GM12878 (cell line): Measurements from ENCODE around the gene HEPHL1. TPM values are rescaled to one million over a fixed set of nuclear protein-coding genes. Genes with fewer than 3 reads are reported as not detected.

ENCODE experiments used
- ATAC-seq: fragments of 200-7000 bp; cut with Tn5 transposase; 3 replicates; pipeline ENCODE4 v1.9.1; 2020; ENCODE audit warnings: mild to moderate bottlenecking, moderate library complexity
- BruUV-seq: library from RNA; stranded (reverse); fragments of 400-500 nt; replicated peaks from 2 replicates; lab custom pipeline; 2021; lab: Mats Ljungman, UMichigan
- CTCF ChIA-PET: fragments of 300-600 bp; sonication (Branson Sonifier 250); formaldehyde crosslinking; extraction: SDS; loops from one replicate; lab custom pipeline; 2021; ENCODE audit warnings: inconsistent platforms; lab: Yijun Ruan, JAX
- POLR2A ChIA-PET: fragments of 350-600 bp; formaldehyde crosslinking; extraction: SDS; loops from one replicate; lab custom pipeline; 2021; ENCODE audit warnings: inconsistent platforms; lab: Charles Lee
- RAD21 ChIA-PET: fragments of 300-600 bp; sonication (Branson Sonifier 250); formaldehyde crosslinking; loops from one replicate; lab custom pipeline; 2023; ENCODE audit warnings: antibody characterized with exemption; ENCODE audit not compliant: unreplicated experiment; lab: Charles Lee
- SMC1A ChIA-PET: fragments of 300-600 bp; sonication (Branson Sonifier 250); formaldehyde crosslinking; loops from one replicate; lab custom pipeline; 2023; ENCODE audit not compliant: unreplicated experiment, uncharacterized antibody; lab: Charles Lee
- DNase-seq: peaks from one replicate; pipeline ENCODE4 v3.0.0-alpha.2; 2011; ENCODE audit warnings: low read depth, low spot score
- FAIRE-seq: peaks from 3 replicates; lab custom pipeline; 2011; peaks lifted over from hg19 to GRCh38; lab: Jason Lieb, UNC
- H2AFZ ChIP-seq: 2 replicates; pipeline ENCODE4 v1.6.0; 2011; ENCODE audit warnings: low read depth, low read length, control low read depth; ENCODE audit not compliant: control insufficient read depth
- H3K27ac ChIP-seq: 2 replicates; pipeline ENCODE4 v1.5.1; 2011; ENCODE audit warnings: control low read depth; ENCODE audit not compliant: control insufficient read depth, insufficient read depth
- H3K27me3 ChIP-seq, 2 experiments: replicated peaks in 1 of 2; 2 replicates each; pipeline versions ENCODE4 v1.6.0 to v1.6.1; 2011; ENCODE audit warnings: low read length in 1 of 2; ENCODE audit not compliant: control insufficient read depth in 2 of 2, insufficient read depth in 2 of 2
- H3K36me3 ChIP-seq, 2 experiments: 2 replicates each; pipeline ENCODE4 v1.5.1; 2011; ENCODE audit warnings: low read length in 1 of 2; ENCODE audit not compliant: control insufficient read depth in 2 of 2, insufficient read depth in 2 of 2
- H3K4me1 ChIP-seq: 2 replicates; pipeline ENCODE4 v1.6.1; 2011; ENCODE audit warnings: mild to moderate bottlenecking, low read length, moderate library complexity, mixed read lengths; ENCODE audit not compliant: control insufficient read depth, insufficient read depth
- H3K4me2 ChIP-seq: 2 replicates; pipeline ENCODE4 v1.6.0; 2011; ENCODE audit warnings: control low read depth; ENCODE audit not compliant: control insufficient read depth, insufficient read depth
- H3K4me3 ChIP-seq: fragments of 200-600 bp; sonication (generic); 2 replicates; pipeline ENCODE4 v1.5.1; 2016
- H3K79me2 ChIP-seq: 2 replicates; pipeline ENCODE4 v1.6.0; 2011; ENCODE audit warnings: low read length; ENCODE audit not compliant: control insufficient read depth, insufficient read depth
- H3K9ac ChIP-seq: 2 replicates; pipeline ENCODE4 v1.8.0; 2011; ENCODE audit warnings: low read length, control low read depth, mixed read lengths; ENCODE audit not compliant: control insufficient read depth, insufficient read depth
- H3K9me3 ChIP-seq: replicated peaks from 3 replicates; pipeline ENCODE4 v1.5.1; 2011; ENCODE audit warnings: mild to moderate bottlenecking, low read length; ENCODE audit not compliant: control insufficient read depth, insufficient read depth
- H4K20me1 ChIP-seq: 2 replicates; pipeline ENCODE4 v1.6.0; 2011; ENCODE audit not compliant: control insufficient read depth, insufficient read depth
- HCFC1 ChIP-seq: fragments of 150-350 bp; IDR thresholded peaks from 2 replicates; pipeline ENCODE4 v1.6.1; 2014; ENCODE audit warnings: low read length
- HDAC6 ChIP-seq: fragments of 200-600 bp; sonication (generic); IDR thresholded peaks from one replicate; pipeline ENCODE4 v1.8.0; 2017; ENCODE audit warnings: antibody characterized with exemption; ENCODE audit not compliant: unreplicated experiment
- NFYA ChIP-seq: IDR thresholded peaks from 2 replicates; pipeline ENCODE4 v1.6.1; 2011; ENCODE audit warnings: low read depth, mild to moderate bottlenecking, low read length, improper control_type of control experiment, borderline replicate concordance
- RAD21 ChIP-seq: IDR thresholded peaks from 2 replicates; pipeline ENCODE4 v1.6.1; 2011; ENCODE audit warnings: mild to moderate bottlenecking, low read depth, low read length, moderate library complexity; ENCODE audit not compliant: insufficient read depth
- RELA ChIP-seq: fragments of 450-650 bp; IDR thresholded peaks from 2 replicates; pipeline ENCODE4 v1.8.0; 2014; ENCODE audit warnings: borderline replicate concordance; ENCODE audit not compliant: partially characterized antibody
- SREBF1 ChIP-seq: IDR thresholded peaks from 2 replicates; pipeline ENCODE4 v1.6.1; 2012; ENCODE audit warnings: mild to moderate bottlenecking, low read length
- TCF12 ChIP-seq: IDR thresholded peaks from 2 replicates; pipeline ENCODE4 v1.6.1; 2011; ENCODE audit warnings: low read depth, mild to moderate bottlenecking, low read length
- ZSCAN29 ChIP-seq: fragments of 450-650 bp; IDR thresholded peaks from 2 replicates; pipeline ENCODE4 v1.6.1; 2017; ENCODE audit warnings: mild to moderate bottlenecking, moderate library complexity
- WGBS: methylation state at CpG from one replicate; pipeline ENCODE4 v1.1.6; 2016; ENCODE audit warnings: low lambda C conversion rate; ENCODE audit not compliant: insufficient replicate concordance, insufficient coverage; ENCODE audit errors: missing lambda C conversion rate; 5-methylcytosine and 5-hydroxymethylcytosine counted together
- in situ Hi-C: fragments of 300-500 bp; cut with MboI; formaldehyde crosslinking; loops from 9 replicates; pipeline ENCODE4 v1.14.3; 2018; ENCODE audit warnings: mixed read lengths
- intact Hi-C: fragments of 100-400 bp; cut with micrococcal nuclease; formaldehyde crosslinking; loops from one replicate; pipeline ENCODE4 v1.14.2; 2022; ENCODE audit not compliant: unreplicated experiment
- polyA plus RNA-seq, 11 experiments: library from polyadenylated mRNA; depleted of rRNA in 4 of 11; unstranded in 6 of 11; stranded (reverse) in 5 of 11; fragments of >200 nt; fragmentation: Nextera tagmentation in 4 of 11; fragmentation: Illumina TruSeq in 1 of 11; extraction: Ambion mirVana in 4 of 11; extraction: Trizol in 1 of 11; gene quantifications; 1 replicate in 1 of 11; 2 replicates in 10 of 11; pipeline versions ENCODE4 v1.2.1 to v1.2.3, GENCODE V29; 2011 to 2016; ENCODE audit warnings: inconsistent platforms in 2 of 11, missing spikeins in 2 of 11, low read depth in 1 of 11
- total RNA-seq, 4 experiments: library from RNA; depleted of rRNA in 3 of 4; stranded (reverse); fragments of >200 nt in 3 of 4; fragmentation: Illumina TruSeq in 1 of 4; extraction: Trizol in 1 of 4; gene quantifications; 2 replicates each; pipeline versions ENCODE4 v1.2.1 to v1.2.3, GENCODE V29; 2013 to 2021
- TF ChIP-seq, protein P1 (sequence below): IDR thresholded peaks from 2 replicates; pipeline ENCODE4 v1.6.1; 2012; ENCODE audit warnings: low read depth, low read length, improper control_type of control experiment
- TF ChIP-seq, protein P2 (sequence below): IDR thresholded peaks from 2 replicates; pipeline ENCODE4 v1.6.1; 2011; ENCODE audit warnings: low read depth, mild to moderate bottlenecking, low read length, moderate library complexity, borderline replicate concordance; ENCODE audit errors: extremely low read depth

The HEPHL1 gene
- total and polyA plus RNA-seq, 10 of the 15 experiments (the other 5 are each of a cell fraction or from before 2014, with no cell fraction given): 0.02 to 0.08 (median 0.05) TPM; not detected in 6

DNA sequence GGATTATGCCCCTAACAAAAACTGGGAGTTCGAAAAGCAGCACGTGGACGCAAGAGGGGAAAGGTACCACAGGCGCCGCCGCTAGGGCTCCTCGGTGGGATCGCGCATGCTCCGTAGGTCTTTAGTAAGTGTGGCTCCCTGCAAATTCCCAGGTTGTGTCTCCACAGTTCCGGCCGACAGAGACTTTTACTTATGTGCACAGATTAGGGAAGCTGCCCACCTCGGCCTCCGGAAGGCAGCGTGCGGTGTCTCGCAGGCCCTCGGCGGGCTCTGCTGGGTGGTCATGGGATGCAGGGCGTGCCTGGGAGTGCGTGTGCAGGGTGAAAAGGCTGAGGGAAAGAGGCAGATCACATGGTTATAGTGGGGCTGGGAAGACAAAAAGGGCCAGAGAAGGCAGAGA lies 67.8 kb downstream of the HEPHL1 start (continued):
- no peak for TF ChIP-seq HCFC1
- no peak for TF ChIP-seq HDAC6
- TF ChIP-seq, all 136 proteins: peak for 0

GRCh38 chr11:94089341-94089740 lies 68.2 kb downstream of the HEPHL1 start:
- Histone ChIP-seq H3K27me3 (no peaks in the 10 kb centered on the region; a peak in 1 of 4 replicates), H3K9ac (no peak overlapping the region), H3K4me3 (no peak overlapping the region), H3K4me1 (no peaks in the 10 kb centered on the region), H2AFZ (no peak overlapping the region), H3K4me2 (no peak overlapping the region), H3K36me3 (no peaks in the 10 kb centered on the region), H3K79me2 (no peaks in the 10 kb centered on the region), H3K27ac (no peak overlapping the region), H4K20me1 (no peaks in the 10 kb centered on the region), H3K9me3 (no peaks in the 10 kb centered on the region)
- SMC1A ChIA-PET: no interaction called here
- in situ Hi-C loops: no loop called here
- no peak for ATAC-seq
- RAD21 ChIA-PET: no interaction called here
- POLR2A ChIA-PET: no interaction called here
- intact Hi-C loops: no loop called here
- 37% methylated on average over 6 of the region's 6 CpGs for WGBS
- no peak for FAIRE-seq
- BruUV-seq: no TSS peak
- CTCF ChIA-PET: no interaction called here
- TF ChIP-seq, protein P1, sequence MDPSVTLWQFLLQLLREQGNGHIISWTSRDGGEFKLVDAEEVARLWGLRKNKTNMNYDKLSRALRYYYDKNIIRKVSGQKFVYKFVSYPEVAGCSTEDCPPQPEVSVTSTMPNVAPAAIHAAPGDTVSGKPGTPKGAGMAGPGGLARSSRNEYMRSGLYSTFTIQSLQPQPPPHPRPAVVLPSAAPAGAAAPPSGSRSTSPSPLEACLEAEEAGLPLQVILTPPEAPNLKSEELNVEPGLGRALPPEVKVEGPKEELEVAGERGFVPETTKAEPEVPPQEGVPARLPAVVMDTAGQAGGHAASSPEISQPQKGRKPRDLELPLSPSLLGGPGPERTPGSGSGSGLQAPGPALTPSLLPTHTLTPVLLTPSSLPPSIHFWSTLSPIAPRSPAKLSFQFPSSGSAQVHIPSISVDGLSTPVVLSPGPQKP: no peak
- TF ChIP-seq TCF12: no peak
- TF ChIP-seq RAD21: no peak
- TF ChIP-seq ZSCAN29: no peak
- TF ChIP-seq, protein P2, sequence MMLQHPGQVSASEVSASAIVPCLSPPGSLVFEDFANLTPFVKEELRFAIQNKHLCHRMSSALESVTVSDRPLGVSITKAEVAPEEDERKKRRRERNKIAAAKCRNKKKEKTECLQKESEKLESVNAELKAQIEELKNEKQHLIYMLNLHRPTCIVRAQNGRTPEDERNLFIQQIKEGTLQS: no peak
- no peak for TF ChIP-seq NFYA
- no peak for TF ChIP-seq RELA
- TF ChIP-seq SREBF1: no peak
- no peak for DNase-seq
